ENCODE results near the gene COX6B2.

Gene COX6B2

GRCh38 chr19:55362174-55362989 lies 7.9 kb upstream of the COX6B2 start:
- no peak for DNase-seq

GRCh38 chr19:55360902-55361301 lies 6.4 kb upstream of the COX6B2 start:
- DNase-seq = no peak

- DNase-seq = no peak
These were observed 4.7 kb upstream of the COX6B2 start for GRCh38 chr19:55358943-55359908.

GRCh38 chr19:55358493-55358892 lies 4.0 kb upstream of the COX6B2 start:
- DNase-seq = no peak

DNA sequence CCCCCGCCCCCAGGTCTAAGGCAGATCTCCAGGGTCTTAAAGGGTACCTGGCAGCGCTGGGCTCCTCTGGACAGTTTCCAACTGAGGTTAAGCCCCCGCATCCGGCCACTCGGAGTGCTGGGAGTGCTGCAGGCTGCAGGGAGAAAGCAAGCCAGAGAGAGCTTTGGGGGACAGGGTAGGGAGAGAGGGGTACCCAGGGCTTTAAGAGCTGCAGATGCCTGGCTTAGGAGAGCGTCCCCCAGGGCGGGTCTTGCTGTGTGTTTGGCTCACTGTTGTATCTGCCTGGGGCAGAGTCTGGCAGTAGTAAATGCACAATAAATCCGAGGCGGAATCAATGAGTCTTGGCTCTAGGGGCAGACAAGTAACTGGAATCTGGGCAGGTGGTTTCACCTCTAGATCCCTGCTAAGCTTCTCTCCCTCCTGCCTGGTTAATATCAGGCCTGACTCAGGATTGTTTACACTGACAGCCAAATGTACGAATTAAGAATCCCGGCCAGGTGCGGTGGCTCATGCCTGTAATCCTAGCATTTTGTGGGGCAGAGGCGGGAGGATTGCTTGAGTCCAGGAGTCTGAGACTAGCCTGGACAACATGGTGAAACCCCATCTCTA lies 798 bp upstream of the COX6B2 start:
- no peak for DNase-seq

DNA sequence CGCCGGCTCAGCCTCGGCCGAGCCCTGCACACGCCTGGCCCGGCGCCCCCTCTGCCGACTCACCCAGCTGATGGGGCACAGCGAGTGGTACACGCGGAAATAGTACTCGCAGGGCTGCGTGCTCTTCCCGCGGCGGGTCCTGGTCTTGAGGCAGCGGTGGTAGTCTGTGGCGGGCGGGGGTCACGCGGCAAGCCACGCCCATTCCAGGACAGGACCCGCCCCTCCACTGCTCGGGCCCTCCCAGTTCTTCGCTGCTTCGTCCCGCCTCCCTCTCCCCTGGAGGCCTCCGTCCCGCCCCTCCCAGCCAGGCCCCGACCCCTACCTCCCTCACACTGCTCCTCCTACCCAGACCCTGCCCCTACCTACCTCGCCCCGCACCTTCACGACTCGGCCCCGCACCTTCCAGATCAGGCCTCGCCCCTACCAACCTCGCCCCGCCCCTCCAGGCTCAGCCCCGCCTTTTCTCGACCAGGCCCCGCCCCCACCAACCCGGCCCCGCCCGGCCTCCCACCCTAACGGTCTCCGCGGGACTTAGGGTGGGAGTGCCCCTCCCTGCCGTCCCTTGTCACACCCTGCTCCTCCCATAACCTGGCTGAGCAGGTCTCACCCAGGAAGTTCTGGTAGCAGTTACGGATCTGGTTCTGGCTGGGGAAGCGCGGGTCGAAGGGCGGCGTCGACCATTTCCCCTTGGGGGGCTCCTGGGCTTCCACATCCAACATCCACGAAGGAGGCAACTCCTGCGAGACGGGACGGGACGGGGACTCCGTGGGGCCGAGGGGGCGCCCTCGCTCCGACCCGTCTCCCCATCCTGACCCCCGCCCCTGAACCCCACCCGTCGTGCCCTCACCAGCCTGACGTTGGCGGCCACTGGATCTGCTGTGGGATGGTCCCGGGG lies 469 bp downstream of the COX6B2 start:
- DNase-seq = peak; percentile 65 to 79 (median 74)

GRCh38 chr19:55353356-55353802 lies 1.1 kb downstream of the COX6B2 start:
- no peak for DNase-seq

DNA sequence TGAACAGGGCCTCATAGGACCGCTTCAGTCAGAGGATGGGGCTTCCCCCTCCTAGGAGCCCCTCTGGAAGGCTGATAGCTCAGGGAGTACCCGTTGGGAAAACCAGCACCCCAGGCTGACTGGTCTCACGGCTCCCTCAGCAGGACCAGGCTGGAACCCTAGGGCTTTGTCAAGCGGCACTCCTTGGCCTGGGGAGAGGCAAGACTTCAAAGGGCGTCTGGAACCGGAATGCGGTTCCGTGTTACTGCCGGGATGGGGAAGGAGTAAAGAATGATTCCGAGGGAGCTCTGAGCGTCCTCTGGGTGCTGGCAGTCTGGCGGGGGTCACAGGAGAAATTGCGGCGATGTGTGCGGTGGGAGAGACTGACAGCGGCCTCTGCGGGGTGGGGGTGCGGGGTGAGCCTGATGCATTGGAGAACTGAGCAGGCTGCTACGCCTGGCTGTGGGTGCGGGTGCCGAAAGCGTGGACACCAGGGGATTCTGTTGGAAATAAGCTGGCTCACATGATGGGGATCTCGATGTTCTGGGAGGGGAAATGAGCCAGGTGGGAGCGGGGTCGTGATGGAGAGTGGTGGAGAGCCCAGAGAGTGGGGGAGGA lies 1.9 kb downstream of the COX6B2 start:
- DNase-seq = no peak

DNA sequence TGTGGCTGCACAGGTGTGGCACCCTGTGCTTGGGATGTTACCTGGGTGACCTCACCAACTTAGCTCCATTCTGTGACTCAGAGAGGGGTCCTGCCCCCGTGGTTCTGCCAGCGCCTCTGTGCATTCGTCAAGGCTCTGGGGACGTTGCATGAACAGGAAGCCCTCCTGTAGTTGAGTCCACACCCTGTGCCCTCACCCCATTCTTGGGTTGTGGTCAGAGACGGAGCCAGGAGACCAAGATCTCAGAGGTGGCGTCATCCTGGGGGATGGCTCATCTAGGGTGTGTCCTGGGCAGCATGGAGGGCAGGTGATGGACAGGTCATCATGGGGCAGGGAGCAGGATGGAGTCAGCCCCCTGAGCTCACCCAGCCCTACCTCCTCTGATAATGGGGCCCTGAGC lies 2.5 kb downstream of the COX6B2 start:
- DNase-seq = no peak

DNA sequence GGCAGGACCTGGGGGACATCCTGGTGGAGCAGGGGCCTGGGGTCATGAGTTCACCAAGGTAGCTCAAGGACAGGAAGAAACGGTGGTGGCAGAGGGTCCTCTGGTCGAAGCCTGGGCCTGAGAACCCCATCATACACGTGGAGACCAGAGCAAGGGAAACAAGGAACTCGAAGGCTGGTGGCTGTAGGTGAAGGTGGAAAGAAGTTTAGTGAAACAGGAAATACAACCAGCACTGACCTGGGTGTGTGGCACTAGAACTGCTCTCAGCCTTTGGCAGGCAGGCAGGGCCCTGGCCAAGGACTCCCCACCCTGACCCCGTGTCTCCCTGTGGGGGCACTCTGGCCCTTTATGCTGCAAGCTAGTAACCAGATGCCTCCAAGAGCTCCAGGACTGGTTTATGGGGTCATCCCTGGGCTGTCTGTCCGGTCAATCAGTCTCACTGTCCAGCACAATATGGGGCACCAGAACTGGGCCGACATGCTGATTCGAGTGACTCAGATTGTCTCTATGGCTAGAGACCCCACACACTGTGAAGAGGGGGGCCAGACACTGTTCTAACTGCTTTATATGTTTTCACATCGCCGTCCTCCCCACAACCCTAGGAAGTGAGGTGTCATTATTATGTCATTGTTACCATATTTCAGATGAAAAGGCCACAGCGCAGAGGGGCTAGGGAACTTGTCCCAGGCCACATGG lies 3.8 kb downstream of the COX6B2 start:
- DNase-seq = no peak

DNA sequence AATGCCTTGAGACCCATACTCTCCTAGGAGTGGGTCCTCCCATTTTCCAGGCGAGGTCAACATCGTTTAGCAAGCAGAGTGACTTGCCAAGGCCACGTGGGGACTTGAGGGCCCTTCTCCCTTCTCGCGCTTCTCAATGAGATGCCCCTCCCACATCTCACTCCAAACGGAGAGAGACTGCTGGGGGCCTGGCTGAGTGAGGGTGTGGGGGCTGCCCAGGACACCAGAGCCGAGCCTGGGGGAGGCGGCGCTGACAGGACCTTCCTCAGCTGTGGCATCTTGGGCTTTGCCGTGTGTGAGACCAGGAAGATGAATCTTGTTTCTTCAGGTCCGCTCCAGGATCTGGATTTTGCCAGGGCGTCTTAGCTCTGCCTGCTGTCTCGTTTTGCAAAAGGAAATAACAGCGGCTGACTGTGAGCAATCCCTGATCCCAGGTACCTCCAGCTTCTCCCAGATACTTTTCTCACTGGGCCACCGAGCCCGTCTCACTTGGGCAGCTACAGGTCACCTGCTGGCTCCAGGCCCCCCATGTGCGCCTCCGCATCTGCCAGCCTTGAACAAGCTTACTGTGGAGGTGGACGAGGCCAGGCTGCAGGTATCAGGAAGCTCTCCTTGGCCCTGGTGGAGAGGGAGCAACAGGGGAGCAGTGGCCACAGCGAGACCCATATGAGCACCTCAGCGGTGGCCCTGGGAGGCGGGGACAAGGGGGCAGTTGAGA lies 6.0 kb downstream of the COX6B2 start:
- DNase-seq = no peak

GRCh38 chr19:55347442-55348009 lies 7.0 kb downstream of the COX6B2 start:
- DNase-seq = no peak

DNA sequence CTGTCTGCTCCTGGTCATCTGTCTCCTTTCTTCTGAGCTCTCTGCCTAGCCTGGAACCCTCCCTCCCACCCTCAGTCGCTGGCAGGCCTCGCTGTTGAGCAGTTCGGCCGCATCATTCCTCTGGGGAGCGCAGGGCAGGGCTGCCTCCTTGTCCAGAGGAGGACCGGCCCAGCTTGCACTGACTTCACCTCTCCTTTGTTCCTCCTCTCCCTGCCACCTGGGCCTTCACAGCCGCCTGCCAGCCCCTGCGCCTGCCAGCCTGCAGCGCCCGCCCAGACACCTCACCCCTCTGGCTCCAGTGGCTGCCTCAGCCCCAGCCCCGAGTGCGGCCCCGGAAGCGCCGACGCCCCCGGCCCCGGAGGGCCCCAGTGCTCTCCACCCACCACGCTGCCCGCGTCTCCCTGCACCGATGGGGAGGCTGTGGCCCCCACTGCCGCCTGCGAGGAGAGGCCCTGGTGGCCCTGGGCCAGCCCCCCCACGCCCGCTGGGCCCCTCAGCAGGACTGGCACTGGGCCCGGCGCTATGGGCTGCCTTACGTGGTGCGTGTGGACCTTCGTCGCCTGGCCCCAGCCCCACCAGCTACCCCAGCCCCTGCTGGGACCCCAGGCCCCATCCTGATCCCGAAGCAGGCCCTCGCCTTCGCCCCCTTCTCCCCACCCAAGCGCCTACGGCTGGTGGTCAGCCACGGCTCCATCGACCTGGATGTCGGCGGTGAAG lies 7.6 kb downstream of the COX6B2 start:
- DNase-seq = no peak

GRCh38 chr19:55345818-55346724 lies 8.4 kb downstream of the COX6B2 start:
- no peak for DNase-seq

GRCh38 chr19:55345101-55345817 lies 9.3 kb downstream of the COX6B2 start:
- DNase-seq = no peak

DNA sequence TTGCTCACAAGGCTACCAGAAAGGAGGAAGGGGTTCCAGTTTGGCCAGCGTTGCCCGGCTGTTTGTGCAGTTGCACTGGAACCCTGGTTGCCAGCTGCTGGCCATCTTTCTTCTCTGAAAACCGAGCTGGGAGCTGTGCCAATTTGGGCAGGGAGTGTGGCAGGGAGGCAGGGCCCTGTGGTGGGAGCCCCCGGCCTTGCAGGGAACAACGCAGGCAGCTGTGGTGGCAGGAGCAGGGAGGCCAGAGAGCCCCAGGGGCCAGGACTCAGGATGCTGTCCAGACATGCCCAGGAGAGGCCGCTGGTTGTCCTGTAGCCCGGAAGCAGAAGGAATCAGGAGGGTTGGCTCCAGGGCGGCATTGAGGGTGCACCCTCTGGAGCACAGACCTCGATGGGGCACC lies 10.1 kb downstream of the COX6B2 start:
- DNase-seq = no peak

Measured in suppressor macrophage (primary cell).